ENCODE data around the gene PRR20G. TPM values are rescaled to one million over a fixed set of nuclear protein-coding genes. Genes with fewer than 3 reads are reported as not detected.

PRR20G gene
- total RNA-seq, 1 experiment from 2014 or later: not detected

Other genes with a start within 250 kb of the PRR20G start
- not detected in 2 replicates for gene PRR23E, start 94.9 kb downstream of the PRR20G start, total RNA-seq (2014; rRNA removed; shearing (Covaris generic))